Esophagus (tissue), 2 donors: ENCODE measurements around the gene IKZF4. TPM values are rescaled to one million over a fixed set of nuclear protein-coding genes. Genes with fewer than 3 reads are reported as not detected.
"Not testable (repeated sequence)": the region's sequence is repeated elsewhere in the genome, so short reads cannot be mapped to it uniquely, and the experiment has no call there.

ENCODE experiments used
- H3K27ac ChIP-seq, 2 donors: one replicate each; pipeline ENCODE4 v1.5.1; 2013; ENCODE audit warnings: low read depth in 2 of 2, mild to moderate bottlenecking in 2 of 2, inconsistent platforms in 1 of 2, low read length in 1 of 2, moderate library complexity in 1 of 2
- H3K27me3 ChIP-seq, 2 donors: one replicate each; pipeline ENCODE4 v1.6.1; 2013; ENCODE audit warnings: low read length in 2 of 2, control low read depth in 1 of 2, mild to moderate bottlenecking in 1 of 2; ENCODE audit not compliant: insufficient read depth in 2 of 2, control insufficient read depth in 1 of 2
- H3K36me3 ChIP-seq, 2 donors: one replicate each; pipeline ENCODE4 v1.6.1; 2013; ENCODE audit warnings: low read length in 1 of 2; ENCODE audit not compliant: control insufficient read depth in 2 of 2, insufficient read depth in 2 of 2
- H3K4me1 ChIP-seq, 2 donors: one replicate each; pipeline ENCODE4 v1.6.1; 2013; ENCODE audit warnings: low read length in 1 of 2; ENCODE audit not compliant: control insufficient read depth in 2 of 2, insufficient read depth in 2 of 2
- H3K4me3 ChIP-seq, 2 donors: one replicate each; pipeline ENCODE4 v1.5.1; 2013; ENCODE audit warnings: low read length in 2 of 2, mild to moderate bottlenecking in 2 of 2, low read depth in 1 of 2, moderate library complexity in 1 of 2
- H3K9me3 ChIP-seq, 2 donors: one replicate each; pipeline ENCODE4 v1.6.1; 2013; ENCODE audit warnings: mild to moderate bottlenecking in 2 of 2, low read depth in 1 of 2, low read length in 1 of 2, moderate library complexity in 1 of 2; ENCODE audit not compliant: control insufficient read depth in 2 of 2, insufficient read depth in 1 of 2
- WGBS, 2 donors: extraction: QIAGEN DNeasy Blood & Tissue Kit; methylation state at CpG; one replicate each; pipeline ENCODE4 v1.1.7; 2013; 5-methylcytosine and 5-hydroxymethylcytosine counted together
- polyA plus RNA-seq, 2 donors: library from polyadenylated mRNA; stranded (reverse); fragments of 200-250 nt; gene quantifications; one replicate each; pipeline ENCODE4 v1.2.3, GENCODE V29; 2013
- donor health status: healthy with polysubstance abuse.
- donor health status: Bipolar disorder and iron deficiency.

IKZF4 gene
- polyA plus RNA-seq, 2 donors = 1.5 TPM

DNA sequence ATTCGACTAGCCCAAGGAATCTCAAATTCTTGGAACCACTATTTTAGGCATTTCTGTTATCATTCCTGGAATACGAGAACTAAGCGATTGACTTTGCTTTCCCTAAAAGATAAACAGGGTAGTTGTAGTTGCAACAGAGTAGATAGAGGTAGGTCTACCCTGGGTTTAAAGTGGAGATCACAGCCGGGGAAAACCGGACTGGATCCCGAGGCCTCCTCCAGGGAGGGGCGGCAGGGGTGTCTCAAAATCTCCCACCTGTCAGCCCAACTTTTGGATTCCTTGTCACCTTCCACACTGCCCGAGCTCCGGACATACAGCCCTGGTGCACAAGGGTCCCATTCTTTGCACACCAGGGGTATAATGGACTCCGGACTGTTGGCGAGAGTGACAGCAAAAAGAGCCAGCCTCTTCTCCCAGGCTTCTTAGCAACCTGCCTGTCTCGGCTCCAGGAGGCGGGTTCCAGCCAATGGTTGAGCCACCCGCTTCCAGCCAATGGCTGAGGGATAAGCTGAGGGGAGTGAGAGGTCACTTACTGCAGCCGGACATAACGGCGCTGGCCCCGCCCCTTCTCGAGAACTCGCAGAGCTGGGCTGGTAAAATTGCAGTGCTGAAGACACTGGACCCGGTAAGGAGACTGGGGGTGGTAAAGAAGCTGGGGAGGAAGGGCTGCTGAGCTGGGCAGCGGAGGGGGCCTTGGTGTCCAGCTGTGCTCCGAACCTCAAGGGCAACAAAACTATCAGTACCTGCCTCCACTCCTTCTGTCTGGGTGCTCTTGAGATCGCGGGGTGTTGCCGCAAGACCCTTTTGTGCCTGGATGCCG, 23.9 kb upstream of the IKZF4 start, which contains the start of gene SUOX:
SUOX (plus strand) TSS at position 562 of the 820 bp plus-strand sequence. CDS start 4,946 bp downstream, outside the sequence.
- Histone ChIP-seq H3K4me1 (peaks cover 2 to 8% of the 10 kb centered on the region in 2 donors), H3K36me3 (peaks cover 13 to 19% of the 10 kb centered on the region in 2 donors), H3K4me3 (peak within 1 kb of the TSS; percentile 65 to 70), H3K27ac (peak within 1 kb of the TSS; percentile 68 to 92), H3K27me3 (no peaks in the 10 kb centered on the region), H3K9me3 (no peaks in the 10 kb centered on the region)
- WGBS, 2 donors = 4% methylated on average over 27 of the region's 27 CpGs

DNA sequence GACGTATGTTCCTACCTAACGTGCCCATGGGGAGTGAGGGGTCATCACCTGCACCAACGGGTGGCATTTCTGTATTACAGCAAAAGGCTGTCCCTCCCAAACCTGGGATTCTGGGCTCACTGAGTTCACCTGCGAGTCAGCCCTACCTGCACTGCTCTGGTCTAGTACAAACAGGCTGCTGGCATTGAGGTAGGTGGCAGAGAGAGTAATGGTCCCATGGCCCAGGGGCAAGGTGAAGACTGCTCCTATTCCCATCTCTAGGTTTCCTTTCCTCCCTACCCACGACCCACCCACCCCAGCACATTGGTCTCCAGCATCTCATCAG, 23.3 kb upstream of the IKZF4 start:
- H3K27ac ChIP-seq = peak overlapping the region; percentile 61 to 92
- 4 to 6% methylated on average over 5 of the region's 5 CpGs for WGBS, 2 donors
- H3K27me3 ChIP-seq = no peaks in the 10 kb centered on the region

DNA sequence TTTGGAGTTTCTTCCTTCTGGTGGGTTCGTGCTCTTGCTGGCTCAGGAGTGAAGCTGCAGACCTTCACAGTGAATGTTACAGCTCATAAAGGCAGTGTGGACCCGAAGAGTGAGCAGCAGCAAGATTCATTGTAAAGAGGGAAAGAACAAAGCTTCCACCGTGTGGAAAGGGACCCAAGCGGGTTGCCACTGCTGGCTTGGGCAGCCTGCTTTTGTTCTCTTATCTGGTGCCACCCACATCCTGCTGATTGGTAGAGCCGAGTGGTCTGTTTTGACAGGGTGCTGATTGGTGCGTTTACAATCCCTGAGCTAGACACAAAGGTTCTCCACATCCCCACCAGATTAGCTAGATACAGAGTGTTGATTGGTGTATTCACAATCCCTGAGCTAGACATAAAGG, 21.3 kb upstream of the IKZF4 start:
- not testable (repeated sequence) for H3K4me3 ChIP-seq, H3K27ac ChIP-seq, H3K9me3 ChIP-seq, H3K27me3 ChIP-seq
- peaks cover 2 to 10% of the 10 kb centered on the region in 2 donors for H3K4me1 ChIP-seq
- H3K36me3 ChIP-seq = peaks cover 0 to 19% of the 10 kb centered on the region in 2 donors
- 74 to 78% methylated on average over 6 of the region's 6 CpGs for WGBS, 2 donors

More for the DNA sequence above, 23.3 kb upstream of the IKZF4 start:
- H3K4me1 ChIP-seq = peaks cover 2 to 8% of the 10 kb centered on the region in 2 donors
- no peaks in the 10 kb centered on the region for H3K9me3 ChIP-seq
- peak overlapping the region; percentile 65 to 70 for H3K4me3 ChIP-seq
- H3K36me3 ChIP-seq = peaks cover 12 to 17% of the 10 kb centered on the region in 2 donors

DNA sequence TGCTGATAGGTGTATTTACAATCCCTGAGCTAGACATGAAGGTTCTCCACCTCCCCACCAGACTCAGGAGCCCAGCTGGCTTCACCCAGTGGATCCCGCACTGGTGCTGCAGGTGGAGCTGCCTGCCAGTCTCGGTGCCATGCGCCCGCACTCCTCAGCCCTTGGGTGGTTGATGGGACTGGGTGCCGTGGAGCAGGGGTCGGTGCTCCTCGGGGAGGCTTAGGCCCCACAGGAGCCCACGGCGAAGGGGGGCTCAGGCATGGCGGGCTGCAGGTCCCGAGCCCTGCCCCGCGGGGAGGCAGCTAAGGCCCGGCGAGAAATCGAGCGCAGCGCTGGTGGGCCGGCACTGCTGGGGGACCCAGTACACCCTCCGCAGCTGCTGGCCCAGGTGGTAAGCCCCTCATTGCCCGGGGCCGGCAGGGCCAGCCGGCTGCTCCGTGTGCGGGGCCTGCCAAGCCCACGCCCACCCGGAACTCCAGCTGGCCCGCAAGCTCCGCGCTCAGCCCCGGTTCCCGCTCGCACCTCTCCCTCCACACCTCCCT, 20.8 kb upstream of the IKZF4 start:
- H3K27me3 ChIP-seq, H3K4me3 ChIP-seq, H3K27ac ChIP-seq, H3K9me3 ChIP-seq: not testable (repeated sequence)
- H3K36me3 ChIP-seq = peaks cover 0 to 19% of the 10 kb centered on the region in 2 donors
- peaks cover 2 to 10% of the 10 kb centered on the region in 2 donors for H3K4me1 ChIP-seq
- WGBS, 2 donors = 89 to 95% methylated on average over 25 to 33 of the region's 33 CpGs

DNA sequence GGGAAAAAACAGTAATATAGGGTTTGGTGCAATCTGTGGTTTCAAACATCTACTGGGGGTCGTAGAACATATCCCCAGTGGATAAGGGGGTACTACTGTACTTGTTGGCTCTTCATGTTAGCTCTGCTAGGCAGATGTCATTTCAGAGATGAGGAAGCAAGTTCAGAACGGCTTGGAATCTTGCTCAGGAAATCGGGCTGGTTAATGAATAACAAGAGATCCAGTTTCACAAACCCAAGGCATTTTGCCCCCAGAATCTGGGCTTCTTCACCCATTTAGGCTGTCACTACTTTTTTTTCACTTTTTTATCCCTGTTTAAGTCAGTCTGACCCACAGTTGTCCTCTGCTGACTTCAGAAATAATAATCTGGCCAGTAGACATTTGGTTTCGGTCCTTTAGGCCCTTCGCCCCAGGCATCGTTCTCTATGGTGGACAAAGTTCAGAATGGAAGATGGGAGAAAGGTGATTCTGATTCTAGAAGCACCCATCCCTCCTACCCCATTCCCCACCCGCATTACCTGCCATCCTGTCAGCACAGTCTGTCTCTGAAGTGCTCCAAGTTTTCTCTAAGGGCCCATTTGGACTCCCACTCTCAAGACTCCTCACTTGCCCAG, 19.2 kb upstream of the IKZF4 start:
- Histone ChIP-seq H3K27me3 (no peaks in the 10 kb centered on the region), H3K4me3 (no peak overlapping the region), H3K27ac (no peak overlapping the region), H3K36me3 (peaks cover 0 to 19% of the 10 kb centered on the region in 2 donors), H3K9me3 (no peaks in the 10 kb centered on the region), H3K4me1 (peaks cover 2 to 10% of the 10 kb centered on the region in 2 donors)
- WGBS, 2 donors = 70 to 79% methylated on average over 7 of the region's 7 CpGs

DNA sequence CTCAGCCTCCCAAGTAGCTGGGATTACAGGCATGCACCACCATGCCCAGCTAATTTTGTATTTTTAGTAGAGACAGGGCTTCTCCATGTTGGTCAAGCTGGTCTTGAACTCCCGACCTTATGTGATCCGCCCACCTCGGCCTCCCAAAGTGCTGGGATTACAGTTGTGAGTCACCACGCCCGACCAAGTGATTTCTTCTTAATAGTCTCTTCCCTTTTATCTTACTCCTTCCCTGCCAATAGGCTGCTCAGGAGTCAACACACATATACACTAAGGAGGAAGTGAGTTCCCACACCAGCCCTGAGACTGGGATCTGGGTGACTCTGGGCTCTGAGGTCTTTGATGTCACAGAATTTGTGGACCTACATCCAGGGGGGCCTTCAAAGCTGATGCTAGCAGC, 17.5 kb upstream of the IKZF4 start:
- WGBS, 2 donors = 79 to 80% methylated on average over 5 of the region's 5 CpGs
- not testable (repeated sequence) for H3K9me3 ChIP-seq, H3K27ac ChIP-seq, H3K4me1 ChIP-seq, H3K27me3 ChIP-seq, H3K4me3 ChIP-seq
- H3K36me3 ChIP-seq = peaks cover 0 to 19% of the 10 kb centered on the region in 2 donors

DNA sequence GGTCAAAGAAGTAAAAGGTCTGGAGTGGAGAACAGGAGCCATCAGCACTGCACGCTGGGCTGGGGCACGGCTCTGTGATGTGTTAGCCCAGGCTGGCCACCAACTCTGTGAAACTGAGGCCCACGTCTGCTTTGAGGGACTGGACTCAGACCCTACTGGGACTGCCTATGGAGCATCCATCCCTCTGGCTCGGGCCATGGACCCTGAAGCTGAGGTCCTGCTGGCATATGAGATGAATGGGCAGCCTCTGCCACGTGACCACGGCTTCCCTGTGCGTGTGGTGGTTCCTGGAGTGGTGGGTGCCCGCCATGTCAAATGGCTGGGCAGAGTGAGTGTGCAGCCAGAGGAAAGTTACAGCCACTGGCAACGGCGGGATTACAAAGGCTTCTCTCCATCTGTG, 16.6 kb upstream of the IKZF4 start:
- H3K36me3 ChIP-seq = peaks cover 0 to 19% of the 10 kb centered on the region in 2 donors
- no peaks in the 10 kb centered on the region for H3K27me3 ChIP-seq
- no peak overlapping the region for H3K27ac ChIP-seq
- no peak overlapping the region for H3K4me3 ChIP-seq
- WGBS, 2 donors = 91 to 92% methylated on average over 10 of the region's 10 CpGs
- H3K4me1 ChIP-seq = peaks cover 0 to 2% of the 10 kb centered on the region in 2 donors
- H3K9me3 ChIP-seq = no peaks in the 10 kb centered on the region

DNA sequence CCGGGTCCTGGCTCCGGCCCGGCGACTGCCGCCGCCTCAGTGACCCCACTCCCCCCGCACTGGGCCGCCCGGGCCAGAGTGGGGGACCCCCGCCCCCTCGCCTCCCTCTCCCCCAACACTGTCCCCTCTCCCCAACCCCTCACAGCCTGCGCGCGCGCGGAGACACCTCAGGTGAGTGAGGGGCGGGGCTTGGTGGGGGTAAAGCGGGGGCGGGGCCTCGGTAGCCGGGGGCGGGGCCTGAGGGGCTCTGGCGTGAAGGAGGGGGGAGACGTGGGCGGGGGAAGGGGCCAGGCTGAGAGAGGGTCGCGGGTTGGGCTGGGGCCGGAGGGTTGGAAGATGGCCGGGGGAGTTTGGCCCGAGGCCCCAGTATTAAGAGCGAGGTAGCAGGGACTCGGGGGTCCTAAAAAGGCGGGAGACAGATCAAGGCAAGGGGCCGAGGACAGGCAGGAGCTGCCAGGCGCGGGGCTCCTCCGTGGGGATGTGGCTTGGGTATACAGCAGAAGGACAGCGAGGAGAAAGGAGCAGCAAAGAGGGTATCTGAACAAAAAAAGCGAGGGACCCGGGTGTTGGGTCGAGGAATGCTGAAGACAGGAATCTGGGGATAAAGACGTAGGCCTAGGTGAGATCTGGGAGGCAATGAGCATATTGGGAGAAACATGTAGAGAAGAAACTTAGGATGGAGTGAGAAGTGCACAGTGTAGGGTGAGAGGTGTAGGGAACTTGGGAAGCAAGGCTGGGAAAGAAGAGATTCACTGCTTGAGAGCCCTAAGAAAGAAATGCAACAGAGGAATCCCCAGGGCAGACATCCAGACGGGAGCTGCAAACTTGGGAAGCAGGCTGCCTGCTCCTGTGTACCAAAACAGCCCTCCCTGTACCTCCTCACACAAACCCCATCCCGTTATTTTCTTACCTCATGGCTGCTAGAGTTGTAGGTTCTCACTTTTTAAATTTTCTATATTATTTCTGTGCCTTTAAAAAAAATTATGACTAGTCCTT, 13.0 kb upstream of the IKZF4 start:
- WGBS, 2 donors = 2 to 3% methylated on average over 32 to 44 of the region's 44 CpGs
- H3K36me3 ChIP-seq = peaks cover 0 to 11% of the 10 kb centered on the region in 2 donors
- H3K4me1 ChIP-seq = peaks cover 0 to 4% of the 10 kb centered on the region in 2 donors
- H3K27ac ChIP-seq = peak overlapping the region; percentile 91 to 95
- peak overlapping the region; percentile 57 to 89 for H3K4me3 ChIP-seq
- no peaks in the 10 kb centered on the region for H3K27me3 ChIP-seq
- no peaks in the 10 kb centered on the region for H3K9me3 ChIP-seq

DNA sequence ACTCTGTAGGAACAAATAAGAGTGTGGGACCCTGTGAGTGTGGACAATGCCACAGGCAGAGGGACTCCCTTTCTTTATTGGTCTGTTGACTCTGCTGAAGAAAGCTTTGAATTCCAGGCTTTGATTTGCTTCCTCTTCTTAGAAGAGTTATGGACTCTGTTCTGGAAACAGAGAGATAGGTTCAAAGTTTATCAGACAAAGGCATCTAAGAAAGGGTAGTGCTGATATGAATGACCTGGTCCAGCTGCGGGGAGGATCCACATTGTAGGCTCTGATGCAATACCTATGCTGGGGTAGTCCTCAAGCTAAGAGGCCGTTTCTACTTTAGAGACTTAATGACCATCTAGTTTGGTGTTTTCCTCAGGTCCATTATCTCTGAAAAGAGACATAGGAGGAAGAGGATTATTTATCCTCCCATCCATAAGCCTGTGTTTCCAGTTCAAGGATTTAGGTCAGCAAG, 10.7 kb upstream of the IKZF4 start:
- H3K4me3 ChIP-seq = no peak overlapping the region
- no peaks in the 10 kb centered on the region for H3K27me3 ChIP-seq
- H3K27ac ChIP-seq = no peak overlapping the region
- 60 to 68% methylated on average over 2 of the region's 2 CpGs for WGBS, 2 donors
- H3K36me3 ChIP-seq = no peaks in the 10 kb centered on the region
- no peaks in the 10 kb centered on the region for H3K9me3 ChIP-seq
- peaks cover 0 to 2% of the 10 kb centered on the region in 2 donors for H3K4me1 ChIP-seq
